Endothelial cell of hepatic sinusoid (primary cell): ENCODE measurements around the gene USH2A.
"Not testable (repeated sequence)": the region's sequence is repeated elsewhere in the genome, so short reads cannot be mapped to it uniquely, and the experiment has no call there.

ENCODE experiments used
- in situ Hi-C: cut with HindIII; loops from 2 replicates; pipeline ENCODE4 v1.10.0; 2017; ENCODE audit warnings: low sequenced_read_pairs

USH2A gene

GRCh38 chr1:216416488-216416887 is 6.8 kb downstream of the USH2A start:
- in situ Hi-C loops: no loop called here

DNA sequence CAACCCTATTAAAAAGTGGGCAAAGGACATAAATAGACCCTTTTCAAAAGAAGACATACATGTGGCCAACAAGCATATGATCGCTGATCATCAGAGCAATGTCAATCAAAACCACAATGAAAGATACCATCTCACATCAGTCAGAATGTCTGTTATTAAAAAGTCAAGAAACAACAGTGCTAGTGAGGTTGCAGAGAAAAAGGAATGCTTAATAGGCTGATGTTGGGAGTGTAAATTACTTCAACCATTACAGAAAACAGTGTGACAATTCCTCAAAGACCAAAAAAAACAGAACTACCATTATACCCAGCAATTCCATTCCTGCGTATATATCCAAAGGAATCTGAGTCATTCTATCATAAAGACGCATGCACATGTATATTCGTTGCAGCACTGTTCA is 13.2 kb downstream of the USH2A start:
- in situ Hi-C loops: no loop called here

- in situ Hi-C loops: no loop called here
Measured at GRCh38 chr1:216390956-216391355, 32.3 kb downstream of the USH2A start.

DNA sequence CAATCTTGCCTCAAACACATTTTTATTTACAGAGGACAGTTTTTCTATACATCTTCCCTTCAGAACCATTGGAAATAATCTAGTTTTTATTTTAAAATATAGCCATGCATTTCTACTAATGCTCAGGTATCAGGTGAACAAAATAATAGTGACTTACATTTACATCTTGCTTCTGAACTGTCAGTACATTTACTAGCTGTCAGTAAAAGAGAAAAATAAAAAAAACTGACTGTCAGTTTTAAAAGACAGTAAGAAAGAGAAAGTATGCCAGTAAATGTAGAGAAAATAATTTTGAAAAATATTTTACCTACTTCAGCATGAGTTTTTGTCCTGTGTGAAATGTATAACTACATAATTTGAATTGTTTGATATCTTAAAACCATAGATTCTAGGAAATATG is 33.5 kb downstream of the USH2A start:
- in situ Hi-C loops: no loop called here

GRCh38 chr1:216388558-216388957 is 34.7 kb downstream of the USH2A start:
- in situ Hi-C loops: no loop called here

- in situ Hi-C loops: no loop called here
Measured at GRCh38 chr1:216387782-216388181, 35.5 kb downstream of the USH2A start.

- in situ Hi-C loops: loop anchor here (5.0 kb wide), 1 partner anchor 57 kb away; no protein-coding TSS in a partner anchor
Measured at GRCh38 chr1:216379441-216379840, 43.8 kb downstream of the USH2A start.

DNA sequence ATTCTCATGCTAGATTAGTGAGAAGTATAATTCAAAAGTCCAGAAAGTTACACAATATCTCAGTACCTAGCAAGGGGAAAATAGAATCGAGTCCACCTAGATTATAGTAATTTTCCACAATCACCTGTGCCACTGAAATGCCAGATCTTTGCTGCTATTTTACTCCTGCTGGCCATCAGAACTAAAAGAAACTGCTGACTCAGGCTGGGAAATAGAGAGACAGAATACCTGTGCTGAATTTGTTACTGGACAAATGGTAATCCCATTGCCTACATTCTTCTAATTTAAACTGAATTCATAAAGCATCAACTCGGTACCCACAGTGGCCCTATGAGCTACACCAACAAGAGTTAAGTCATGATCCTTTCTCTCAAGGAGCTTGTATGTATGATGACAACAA is 55.0 kb downstream of the USH2A start:
- in situ Hi-C loops: no loop called here

GRCh38 chr1:216366979-216367378 is 56.3 kb downstream of the USH2A start:
- in situ Hi-C loops: no loop called here

- in situ Hi-C loops: no loop called here
Measured at GRCh38 chr1:216356945-216357344, 66.3 kb downstream of the USH2A start.

- in situ Hi-C loops: no loop called here
Measured at GRCh38 chr1:216350186-216350585, 73.1 kb downstream of the USH2A start.

- in situ Hi-C loops: no loop called here
Measured at GRCh38 chr1:216346526-216346925, 76.7 kb downstream of the USH2A start.

DNA sequence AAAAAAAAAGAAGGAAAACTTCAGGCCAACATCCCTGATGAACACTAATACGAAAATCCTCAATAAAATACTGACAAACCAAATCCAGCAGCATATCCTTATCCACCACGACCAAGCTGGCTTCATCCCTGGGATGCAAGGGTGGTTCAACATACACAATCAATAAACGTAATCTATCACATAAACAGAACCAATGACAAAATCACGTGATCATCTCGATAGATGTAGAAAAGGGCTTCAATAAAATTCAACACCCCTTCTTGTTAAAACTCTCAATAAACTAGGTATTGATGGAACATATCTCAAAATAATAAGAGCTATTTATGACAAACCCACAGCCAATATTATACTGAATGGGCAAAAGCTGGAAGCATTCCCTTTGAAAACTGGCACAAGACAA is 82.7 kb downstream of the USH2A start:
- in situ Hi-C loops: not testable (repeated sequence)

DNA sequence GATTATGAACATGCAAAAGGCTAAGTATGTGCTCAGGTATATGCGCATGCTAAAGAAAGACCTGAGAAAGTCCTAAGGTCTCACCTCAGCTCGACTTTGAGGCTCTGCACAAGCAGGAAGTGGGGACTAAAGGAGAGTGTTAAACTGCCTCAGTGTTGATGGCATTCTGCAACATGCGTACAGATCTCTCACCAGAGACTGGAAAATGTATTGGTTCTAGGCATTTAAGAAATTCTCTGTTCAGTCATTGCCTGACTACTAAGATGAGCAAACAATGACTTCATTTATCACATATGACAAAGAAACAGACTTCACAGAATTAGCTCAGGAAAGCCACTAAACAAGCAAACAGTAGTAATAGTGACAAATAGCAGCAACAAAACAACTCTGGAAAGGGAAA is 90.8 kb downstream of the USH2A start:
- in situ Hi-C loops: no loop called here

GRCh38 chr1:216332003-216332402 is 91.2 kb downstream of the USH2A start:
- in situ Hi-C loops: no loop called here

DNA sequence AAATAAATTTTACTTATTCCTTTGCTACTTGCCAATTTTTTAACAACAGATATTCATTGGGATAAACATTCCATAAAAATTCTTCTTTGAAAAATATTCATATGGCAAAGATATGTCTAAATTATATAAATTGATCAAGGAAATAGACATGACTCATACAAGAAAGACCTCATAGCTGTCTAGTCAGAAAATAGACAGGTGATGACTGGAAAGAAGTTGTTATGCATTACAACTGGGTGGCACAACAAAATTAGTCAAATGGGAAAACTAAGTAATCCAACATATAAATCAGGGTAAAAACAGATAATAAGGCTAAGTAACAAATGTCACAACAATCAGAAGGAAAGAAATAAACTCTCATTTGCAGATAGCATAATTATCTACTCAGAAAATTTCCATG is 92.0 kb downstream of the USH2A start:
- in situ Hi-C loops: no loop called here

DNA sequence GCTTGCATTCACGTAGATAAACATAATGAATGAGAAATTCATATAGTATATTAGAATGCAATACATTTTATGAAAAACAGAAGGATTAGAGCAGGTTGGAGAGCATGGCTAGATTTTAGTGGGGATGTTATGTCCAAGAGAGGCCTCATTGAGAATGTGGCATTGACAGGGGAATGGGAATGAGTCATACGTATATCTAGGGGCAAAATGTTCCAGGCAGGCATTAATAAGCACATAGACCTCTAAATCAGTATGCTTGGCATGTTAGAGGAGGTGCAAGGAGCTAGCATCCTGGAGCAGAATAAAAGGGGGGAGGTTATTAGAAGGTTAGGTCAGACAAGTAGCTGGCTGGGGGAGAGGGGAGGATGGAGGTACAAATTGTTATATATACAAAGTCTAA is 93.0 kb downstream of the USH2A start:
- in situ Hi-C loops: no loop called here

DNA sequence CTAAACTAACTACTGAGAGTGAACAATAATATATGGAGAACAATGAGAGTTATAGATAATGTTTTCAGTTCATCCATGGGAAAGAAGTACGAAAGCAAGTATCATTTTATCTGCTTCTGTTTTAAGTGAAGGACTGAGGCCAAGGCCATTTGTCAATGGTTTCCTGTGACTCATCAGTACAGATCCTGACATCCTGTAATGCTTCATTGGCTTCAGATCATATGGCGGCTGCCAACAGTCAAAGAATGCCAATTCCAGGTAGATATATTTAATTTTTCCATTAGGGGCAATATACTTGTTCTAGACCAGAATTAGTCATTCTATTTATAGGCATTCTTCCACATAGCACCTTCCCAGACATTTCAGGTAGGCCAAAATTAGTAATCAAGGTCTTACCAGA is 97.3 kb downstream of the USH2A start:
- in situ Hi-C loops: no loop called here

DNA sequence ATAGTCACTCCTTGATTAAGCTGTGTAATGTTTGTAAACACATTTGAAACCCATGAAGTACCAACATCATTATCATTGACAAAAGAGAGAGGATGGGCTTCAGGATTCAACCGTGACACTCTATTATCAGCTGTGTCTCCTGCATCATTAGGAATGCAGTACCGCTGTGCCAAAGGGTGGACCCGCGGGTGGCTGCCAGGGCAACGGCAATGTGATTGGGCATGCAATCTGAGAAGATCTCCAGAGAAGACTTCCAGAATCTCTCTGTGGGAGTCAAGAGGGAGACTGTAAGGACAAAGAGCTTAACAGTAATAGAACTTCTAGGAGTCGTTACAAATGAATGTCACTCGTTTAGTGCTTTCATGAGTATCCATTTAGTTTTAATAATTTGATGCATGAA is 97.9 kb downstream of the USH2A start:
- in situ Hi-C loops: no loop called here

DNA sequence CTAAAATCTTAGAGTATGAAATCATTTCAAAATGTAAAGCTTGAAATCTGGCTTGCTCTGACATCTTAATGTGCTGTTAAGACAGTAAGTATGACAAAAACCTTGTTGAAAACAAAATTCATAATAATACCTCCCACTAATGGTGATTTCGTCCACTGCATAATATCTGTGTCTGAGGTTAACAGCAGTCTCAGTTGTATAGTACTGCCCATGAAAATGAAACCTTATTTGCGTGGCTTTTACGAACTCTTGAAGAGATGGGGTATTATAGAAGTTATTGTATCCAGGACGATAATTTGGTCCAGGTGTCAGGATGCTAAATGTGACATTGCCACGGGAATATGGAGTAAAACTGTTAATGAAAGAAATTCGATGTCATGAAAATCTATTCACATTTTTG is 99.9 kb downstream of the USH2A start:
- in situ Hi-C loops: loop anchor here (5.0 kb wide), 1 partner anchor 54 kb away; no protein-coding TSS in a partner anchor

GRCh38 chr1:216314379-216315095 is 108.7 kb downstream of the USH2A start:
- in situ Hi-C loops: no loop called here

- in situ Hi-C loops: no loop called here
Measured at GRCh38 chr1:216310776-216311175, 112.5 kb downstream of the USH2A start.

GRCh38 chr1:216306830-216307229 is 116.4 kb downstream of the USH2A start:
- in situ Hi-C loops: no loop called here
